Mesendoderm (in vitro differentiated cells): Measurements from ENCODE around the gene SIAH2.
"Not testable (repeated sequence)": the region's sequence is repeated elsewhere in the genome, so short reads cannot be mapped to it uniquely, and the experiment has no call there.

Experiments used
- DNase-seq: peaks from one replicate; pipeline ENCODE4 v3.0.0; 2013
- H2AK5ac ChIP-seq: 2 replicates; pipeline ENCODE4 v1.6.1; 2013; ENCODE audit warnings: low read length, inconsistent platforms
- H2BK120ac ChIP-seq: 2 replicates; pipeline ENCODE4 v1.6.1; 2013; ENCODE audit warnings: low read depth, mild to moderate bottlenecking, low read length, moderate library complexity, mixed read lengths
- H2BK15ac ChIP-seq: replicated peaks from 2 replicates; pipeline ENCODE4 v1.6.1; 2013; ENCODE audit warnings: low read depth, mild to moderate bottlenecking, moderate library complexity
- H2BK5ac ChIP-seq: 2 replicates; pipeline ENCODE4 v1.6.1; 2013; ENCODE audit warnings: low read length, inconsistent platforms
- H3K18ac ChIP-seq: 2 replicates; pipeline ENCODE4 v1.6.1; 2013; ENCODE audit warnings: mild to moderate bottlenecking, low read length, mixed read lengths
- H3K23ac ChIP-seq: one replicate; pipeline ENCODE4 v1.6.1; 2013; ENCODE audit warnings: low read length
- H3K27ac ChIP-seq: 2 replicates; pipeline ENCODE4 v1.5.1; 2013; ENCODE audit warnings: low read depth, mild to moderate bottlenecking, inconsistent platforms, low read length, moderate library complexity
- H3K27me3 ChIP-seq: 2 replicates; pipeline ENCODE4 v1.6.1; 2013; ENCODE audit warnings: low read length, control low read depth, mild to moderate bottlenecking, inconsistent platforms; ENCODE audit not compliant: insufficient read depth, poor library complexity
- H3K36me3 ChIP-seq: 2 replicates; pipeline ENCODE4 v1.6.1; 2013; ENCODE audit warnings: low read length, inconsistent platforms; ENCODE audit not compliant: control insufficient read depth, insufficient read depth
- H3K4ac ChIP-seq: one replicate; pipeline ENCODE4 v1.6.1; 2013; ENCODE audit warnings: low read depth, mild to moderate bottlenecking, low read length, moderate library complexity
- H3K4me1 ChIP-seq: 2 replicates; pipeline ENCODE4 v1.6.1; 2013; ENCODE audit warnings: low read depth, low read length, inconsistent platforms; ENCODE audit not compliant: control insufficient read depth
- H3K4me2 ChIP-seq: 2 replicates; pipeline ENCODE4 v1.6.1; 2013; ENCODE audit warnings: low read length
- H3K4me3 ChIP-seq: 2 replicates; pipeline ENCODE4 v1.5.1; 2013; ENCODE audit warnings: mild to moderate bottlenecking, low read length
- H3K56ac ChIP-seq: one replicate; pipeline ENCODE4 v1.6.1; 2013; ENCODE audit warnings: low read length
- H3K79me1 ChIP-seq: 2 replicates; pipeline ENCODE4 v1.6.1; 2013; ENCODE audit warnings: low read length, inconsistent platforms
- H3K79me2 ChIP-seq: 2 replicates; pipeline ENCODE4 v1.6.1; 2013; ENCODE audit warnings: mild to moderate bottlenecking, low read length; ENCODE audit not compliant: control insufficient read depth, insufficient read depth
- H3K9ac ChIP-seq: 2 replicates; pipeline ENCODE4 v1.6.1; 2013; ENCODE audit warnings: low read length, inconsistent platforms
- H4K5ac ChIP-seq: one replicate; pipeline ENCODE4 v1.6.1; 2013; ENCODE audit warnings: low read length
- H4K8ac ChIP-seq: one replicate; pipeline ENCODE4 v1.6.1; 2013; ENCODE audit warnings: low read depth, mild to moderate bottlenecking, control low read depth, low read length, moderate library complexity
- WGBS: extraction: QIAGEN DNeasy Blood & Tissue Kit; methylation state at CpG from one replicate; pipeline ENCODE4 v1.1.7; 2013; ENCODE audit warnings: low lambda C conversion rate, missing lambda C conversion rate; ENCODE audit not compliant: insufficient coverage; ENCODE audit errors: extremely low coverage; 5-methylcytosine and 5-hydroxymethylcytosine counted together

The SIAH2 gene

DNA sequence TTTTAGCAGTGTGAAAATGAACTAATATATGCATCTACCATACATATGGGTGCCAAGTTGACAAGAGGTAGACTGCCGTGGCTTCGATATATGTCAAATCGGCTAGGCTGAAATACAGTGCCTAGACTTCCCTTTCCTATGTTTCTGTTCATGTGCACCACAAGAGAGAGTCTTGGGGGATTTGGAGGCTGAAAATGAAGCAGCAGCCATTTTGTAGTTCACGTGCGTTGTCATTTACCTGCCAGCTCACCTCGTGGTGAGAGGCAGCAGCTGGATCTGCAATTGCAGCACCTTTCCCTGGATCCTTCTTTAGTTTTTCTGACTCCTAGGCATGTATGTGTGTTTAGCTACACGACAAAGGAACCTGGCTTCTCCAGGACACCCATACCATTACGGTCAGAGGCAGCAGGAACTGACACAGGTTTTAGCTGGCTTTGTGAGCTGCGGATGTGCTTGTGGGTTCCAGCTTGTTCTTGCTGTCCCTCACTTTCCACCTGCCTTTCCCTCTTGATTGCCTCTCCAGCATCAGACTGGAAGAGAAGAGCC is 40.5 kb upstream of the SIAH2 start:
- Histone ChIP-seq H3K18ac (no peak overlapping the region), H3K79me2 (no peaks in the 10 kb centered on the region), H3K56ac (peak overlapping the region; percentile 42), H2BK120ac (no peak overlapping the region), H4K5ac (no peak overlapping the region), H3K27ac (no peak overlapping the region), H2AK5ac (no peak overlapping the region), H3K9ac (no peak overlapping the region), H3K79me1 (no peaks in the 10 kb centered on the region), H3K27me3 (no peaks in the 10 kb centered on the region), H3K23ac (no peak overlapping the region), H3K36me3 (no peaks in the 10 kb centered on the region), H2BK15ac (no peak overlapping the region), H2BK5ac (peak overlapping the region; percentile 46), H3K4me3 (no peak overlapping the region), H3K4me2 (no peak overlapping the region), H4K8ac (no peak overlapping the region), H3K4me1 (peaks cover 4% of the 10 kb centered on the region), H3K4ac (no peak overlapping the region)
- no CpG with 5 or more reads among the region's 9 CpGs for WGBS
- DNase-seq = no peak

DNA sequence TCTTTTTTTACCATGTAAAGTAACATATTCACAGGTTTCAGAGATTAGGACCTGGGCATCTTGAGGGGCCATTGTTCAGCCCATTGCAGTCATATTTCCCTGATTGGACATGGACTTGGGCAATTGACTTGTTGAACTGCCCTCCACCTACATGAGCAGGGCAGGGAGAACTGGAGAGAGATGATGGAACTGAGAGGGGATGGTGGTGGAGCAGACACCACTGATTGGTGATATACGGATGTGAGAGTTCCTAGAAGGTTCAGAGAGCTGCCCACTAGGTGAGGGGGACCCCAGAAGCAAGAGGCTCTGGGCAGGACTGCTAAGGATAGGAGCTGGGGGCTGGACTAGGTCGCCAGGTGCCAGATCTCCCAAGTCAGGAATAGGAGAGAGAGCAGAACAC is 37.8 kb upstream of the SIAH2 start:
- Histone ChIP-seq H2BK120ac (no peak overlapping the region), H2BK15ac (no peak overlapping the region), H3K27ac (no peak overlapping the region), H2AK5ac (peak overlapping the region; percentile 66), H3K4me2 (no peak overlapping the region), H3K23ac (no peak overlapping the region), H3K18ac (no peak overlapping the region), H3K9ac (no peak overlapping the region), H3K79me2 (no peaks in the 10 kb centered on the region), H3K79me1 (no peaks in the 10 kb centered on the region), H3K36me3 (no peaks in the 10 kb centered on the region), H3K27me3 (no peaks in the 10 kb centered on the region), H2BK5ac (peak overlapping the region; percentile 75), H3K4me1 (peaks cover 2% of the 10 kb centered on the region), H3K56ac (no peak overlapping the region), H4K8ac (no peak overlapping the region), H3K4me3 (no peak overlapping the region), H4K5ac (no peak overlapping the region), H3K4ac (no peak overlapping the region)
- WGBS = no CpG with 5 or more reads among the region's 2 CpGs
- DNase-seq = no peak

- Histone ChIP-seq H3K79me1 (no peaks in the 10 kb centered on the region), H3K18ac (peak overlapping the region; percentile 11), H2BK15ac (no peak overlapping the region), H3K4me1 (no peaks in the 10 kb centered on the region), H2AK5ac (no peak overlapping the region), H4K5ac (no peak overlapping the region), H3K36me3 (no peaks in the 10 kb centered on the region), H4K8ac (no peak overlapping the region), H2BK120ac (no peak overlapping the region), H2BK5ac (peak overlapping the region; percentile 47), H3K4me2 (no peak overlapping the region), H3K4ac (no peak overlapping the region), H3K23ac (no peak overlapping the region), H3K4me3 (no peak overlapping the region), H3K56ac (peak overlapping the region; percentile 69), H3K27me3 (no peaks in the 10 kb centered on the region), H3K9ac (peak overlapping the region; percentile 18), H3K79me2 (no peaks in the 10 kb centered on the region), H3K27ac (peak overlapping the region; percentile 22)
- DNase-seq = peak; percentile 51
- no CpG with 5 or more reads among the region's 4 CpGs for WGBS
Observed at GRCh38 chr3:150798122-150798618, 35.2 kb upstream of the SIAH2 start.

GRCh38 chr3:150797155-150797554 is 34.2 kb upstream of the SIAH2 start:
- Histone ChIP-seq H3K79me2 (no peaks in the 10 kb centered on the region), H2AK5ac (no peak overlapping the region), H3K4me1 (no peaks in the 10 kb centered on the region), H3K79me1 (no peaks in the 10 kb centered on the region), H3K56ac (no peak overlapping the region), H3K27ac (no peak overlapping the region), H4K5ac (no peak overlapping the region), H4K8ac (no peak overlapping the region), H3K27me3 (no peaks in the 10 kb centered on the region), H2BK120ac (no peak overlapping the region), H3K23ac (no peak overlapping the region), H2BK5ac (no peak overlapping the region), H3K4me2 (no peak overlapping the region), H3K36me3 (no peaks in the 10 kb centered on the region), H2BK15ac (no peak overlapping the region), H3K9ac (no peak overlapping the region), H3K4ac (no peak overlapping the region), H3K18ac (no peak overlapping the region), H3K4me3 (no peak overlapping the region)
- no CpG with 5 or more reads among the region's 2 CpGs for WGBS
- peak; percentile 39 for DNase-seq

DNA sequence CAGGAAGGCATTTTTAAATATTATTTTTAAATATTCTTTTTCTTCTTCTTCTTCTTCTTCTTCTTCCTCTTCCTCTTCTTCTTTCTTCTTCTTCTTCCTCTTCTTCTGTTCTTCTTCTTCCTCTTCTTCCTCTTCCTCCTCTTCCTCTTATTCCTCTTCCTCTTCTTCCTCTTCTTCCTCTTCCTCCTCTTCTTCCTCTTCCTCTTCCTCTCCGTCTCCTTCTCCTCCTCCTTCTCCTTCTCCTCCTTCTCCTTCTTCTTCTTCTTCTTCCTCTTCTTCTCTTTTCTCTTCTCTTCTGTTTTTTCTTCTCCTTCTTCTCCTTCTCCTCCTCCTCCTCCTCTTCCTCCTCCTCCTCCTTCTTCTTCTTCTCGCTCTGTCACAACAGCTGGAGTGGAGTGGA is 33.6 kb upstream of the SIAH2 start:
- not testable (repeated sequence) for H3K9ac ChIP-seq, H3K4me3 ChIP-seq, H3K23ac ChIP-seq, H3K79me2 ChIP-seq, H3K4me2 ChIP-seq, H2BK120ac ChIP-seq, DNase-seq, H3K79me1 ChIP-seq, H3K18ac ChIP-seq, H3K27me3 ChIP-seq, H3K36me3 ChIP-seq, H4K5ac ChIP-seq, H3K56ac ChIP-seq, H3K4ac ChIP-seq, H2BK5ac ChIP-seq, H3K4me1 ChIP-seq, H2AK5ac ChIP-seq, H2BK15ac ChIP-seq, H4K8ac ChIP-seq, H3K27ac ChIP-seq
- WGBS = no CpG with 5 or more reads among the region's 2 CpGs

DNA sequence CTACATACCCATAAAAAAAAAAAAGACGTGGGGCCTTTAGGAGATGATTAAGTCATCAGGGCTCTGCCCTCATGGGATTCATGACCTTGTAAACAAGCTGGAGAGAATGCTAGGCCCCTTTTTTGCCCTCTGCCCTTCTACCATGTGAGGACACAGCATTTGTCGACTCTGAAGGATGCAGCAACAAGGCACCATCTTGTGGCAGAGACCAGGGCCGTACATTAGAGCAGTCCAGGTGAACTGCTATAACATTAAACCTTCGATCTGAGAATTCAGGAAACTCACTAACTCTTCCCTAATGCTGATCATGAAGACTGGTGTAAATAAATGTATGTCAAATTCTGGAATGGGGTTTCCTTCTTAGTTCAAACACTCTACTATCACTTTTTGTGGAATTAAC is 30.7 kb upstream of the SIAH2 start:
- Histone ChIP-seq H3K23ac (no peak overlapping the region), H3K4ac (no peak overlapping the region), H3K56ac (no peak overlapping the region), H3K4me3 (no peak overlapping the region), H3K18ac (no peak overlapping the region), H3K27ac (no peak overlapping the region), H2BK5ac (no peak overlapping the region), H3K79me1 (no peaks in the 10 kb centered on the region), H2BK15ac (no peak overlapping the region), H3K79me2 (no peaks in the 10 kb centered on the region), H2BK120ac (no peak overlapping the region), H4K5ac (no peak overlapping the region), H4K8ac (no peak overlapping the region), H3K36me3 (no peaks in the 10 kb centered on the region), H3K27me3 (no peaks in the 10 kb centered on the region), H3K4me2 (no peak overlapping the region), H3K4me1 (no peaks in the 10 kb centered on the region), H2AK5ac (no peak overlapping the region), H3K9ac (no peak overlapping the region)
- no CpG with 5 or more reads among the region's 4 CpGs for WGBS
- no peak for DNase-seq
